Smooth muscle cell (in vitro differentiated cells): ENCODE data around the gene PPM1E. TPM values are rescaled to one million over a fixed set of nuclear protein-coding genes. Genes with fewer than 3 reads are reported as not detected.

Source experiments
- DNase-seq: peaks from one replicate; lab custom pipeline; 2025; ENCODE audit not compliant: unreplicated experiment; lab: John Stamatoyannopoulos, UW
- H2AFZ ChIP-seq: fragments of 200-600 bp; sonication (generic); 2 replicates; pipeline ENCODE4 v1.6.0; 2016; ENCODE audit warnings: antibody characterized with exemption, low read depth, mild to moderate bottlenecking
- H3F3A ChIP-seq: fragments of 200-600 bp; sonication (generic); 2 replicates; pipeline ENCODE4 v1.6.0; 2017; ENCODE audit warnings: antibody characterized with exemption, low read depth
- H3K27ac ChIP-seq: fragments of 200-600 bp; sonication (generic); 2 replicates; pipeline ENCODE4 v1.5.1; 2016; ENCODE audit warnings: low read depth, mild to moderate bottlenecking
- H3K27me3 ChIP-seq: fragments of 200-600 bp; sonication (generic); 2 replicates; pipeline ENCODE4 v1.6.1; 2016; ENCODE audit warnings: low read depth, mild to moderate bottlenecking
- H3K36me3 ChIP-seq: fragments of 200-600 bp; sonication (generic); 2 replicates; pipeline ENCODE4 v1.5.1; 2016; ENCODE audit warnings: low read depth
- H3K4me1 ChIP-seq: fragments of 200-600 bp; sonication (generic); 2 replicates; pipeline ENCODE4 v1.5.1; 2016; ENCODE audit warnings: low read depth
- H3K4me2 ChIP-seq: fragments of 200-600 bp; sonication (generic); 2 replicates; pipeline ENCODE4 v1.6.0; 2016; ENCODE audit warnings: mild to moderate bottlenecking
- H3K4me3 ChIP-seq: fragments of 200-600 bp; sonication (generic); 2 replicates; pipeline ENCODE4 v1.5.1; 2016; ENCODE audit warnings: mild to moderate bottlenecking
- H3K79me2 ChIP-seq: fragments of 200-600 bp; sonication (generic); 2 replicates; pipeline ENCODE4 v1.6.0; 2016; ENCODE audit warnings: low read depth, mild to moderate bottlenecking
- H3K9ac ChIP-seq: fragments of 200-600 bp; sonication (generic); 2 replicates; pipeline ENCODE4 v1.6.0; 2016; ENCODE audit warnings: low read depth
- H3K9me3 ChIP-seq: fragments of 200-600 bp; sonication (generic); replicated peaks from 2 replicates; pipeline ENCODE4 v1.5.1; 2016; ENCODE audit warnings: low read depth
- H4K20me1 ChIP-seq: fragments of 200-600 bp; sonication (generic); 2 replicates; pipeline ENCODE4 v1.6.0; 2016; ENCODE audit warnings: low read depth
- CTCF ChIP-seq: fragments of 200-600 bp; sonication (generic); IDR thresholded peaks from 2 replicates; pipeline ENCODE4 v1.5.1; 2017; ENCODE audit warnings: borderline replicate concordance, mild to moderate bottlenecking, antibody characterized with exemption; ENCODE audit not compliant: insufficient read depth, poor library complexity, severe bottlenecking
- WGBS: methylation state at CpG from one replicate; pipeline ENCODE4 v1.1.7; 2016; ENCODE audit warnings: low lambda C conversion rate; 5-methylcytosine and 5-hydroxymethylcytosine counted together
- polyA plus RNA-seq: library from polyadenylated mRNA; unstranded; fragments of >200 nt; fragmentation: Nextera tagmentation; extraction: Ambion mirVana; gene quantifications from 2 replicates; pipeline ENCODE4 v1.2.1, GENCODE V29; 2016
- total RNA-seq: library from RNA; depleted of rRNA; stranded (reverse); fragments of >200 nt; gene quantifications from 2 replicates; pipeline ENCODE4 v1.2.3, GENCODE V29; 2014

PPM1E gene
- total and polyA plus RNA-seq, 2 experiments from 2014 or later: 0.29 to 0.72 TPM

- Histone ChIP-seq H3K9me3 (no peaks in the 10 kb centered on the region), H4K20me1 (no peaks in the 10 kb centered on the region), H3K9ac (no peak overlapping the region), H3K4me3 (no peak overlapping the region), H3K4me1 (peaks cover 7% of the 10 kb centered on the region), H2AFZ (no peak overlapping the region), H3K27ac (no peak overlapping the region), H3K36me3 (no peaks in the 10 kb centered on the region), H3F3A (no peaks in the 10 kb centered on the region), H3K79me2 (no peaks in the 10 kb centered on the region), H3K4me2 (no peak overlapping the region), H3K27me3 (no peaks in the 10 kb centered on the region)
- DNase-seq: no peak
- whole genome bisulfite sequencing: 91% methylated on average over 3 of the region's 3 CpGs
- TF ChIP-seq CTCF: no peak
These were observed 225.2 kb downstream of the PPM1E start for GRCh38 chr17:58980706-58981481.

GRCh38 chr17:58982626-58983025 is 227.0 kb downstream of the PPM1E start:
- TF ChIP-seq CTCF: no peak
- Histone ChIP-seq H3K9ac (no peak overlapping the region), H3K36me3 (no peaks in the 10 kb centered on the region), H3K27me3 (no peaks in the 10 kb centered on the region), H4K20me1 (no peaks in the 10 kb centered on the region), H3K79me2 (no peaks in the 10 kb centered on the region), H3K4me1 (peaks cover 7% of the 10 kb centered on the region), H2AFZ (no peak overlapping the region), H3K4me2 (no peak overlapping the region), H3F3A (no peaks in the 10 kb centered on the region), H3K9me3 (no peaks in the 10 kb centered on the region), H3K27ac (no peak overlapping the region), H3K4me3 (no peak overlapping the region)
- WGBS: 95% methylated on average over 3 of the region's 3 CpGs
- no peak for DNase-seq

- peaks cover 7% of the 10 kb centered on the region for H3K4me1 ChIP-seq
These were observed 229.7 kb downstream of the PPM1E start for GRCh38 chr17:58985367-58985766.

More at GRCh38 chr17:58985367-58985766, 229.7 kb downstream of the PPM1E start:
- no peak for DNase-seq
- no peak overlapping the region for H3K9ac ChIP-seq
- H3K79me2 ChIP-seq: no peaks in the 10 kb centered on the region
- no peaks in the 10 kb centered on the region for H3K9me3 ChIP-seq
- no peak overlapping the region for H3K27ac ChIP-seq
- no peak overlapping the region for H2AFZ ChIP-seq
- H3K4me2 ChIP-seq: no peak overlapping the region
- no peaks in the 10 kb centered on the region for H4K20me1 ChIP-seq
- 86% methylated on average over 6 of the region's 6 CpGs for WGBS
- TF ChIP-seq CTCF: no peak
- H3K27me3 ChIP-seq: no peaks in the 10 kb centered on the region
- no peaks in the 10 kb centered on the region for H3F3A ChIP-seq
- no peaks in the 10 kb centered on the region for H3K36me3 ChIP-seq
- no peak overlapping the region for H3K4me3 ChIP-seq
